Adrenal gland (tissue), 12 donors: ENCODE data around the gene STRN3. TPM values are rescaled to one million over a fixed set of nuclear protein-coding genes. Genes with fewer than 3 reads are reported as not detected.

Experiments used
- DNase-seq, 7 donors: peaks; one replicate each; pipeline ENCODE4 v3.0.0-alpha.2; 2019 to 2020
- H3K27ac ChIP-seq, 5 donors: fragments of 200-600 bp; sonication (generic) in 4 of 5; 1 replicate in 3 of 5; 2 replicates in 2 of 5; pipeline versions ENCODE4 v1.5.1 to v1.8.0; 2016 to 2020; ENCODE audit warnings: mild to moderate bottlenecking in 1 of 5
- H3K27me3 ChIP-seq: fragments of 200-600 bp; 2 replicates; pipeline ENCODE4 v1.8.0; 2021
- H3K36me3 ChIP-seq, 2 donors: fragments of 200-600 bp; replicated peaks in 1 of 2; 1 replicate in 1 of 2; 2 replicates in 1 of 2; pipeline versions ENCODE4 v1.5.1 to v1.8.0; 2018 to 2022
- H3K4me1 ChIP-seq, 2 donors: fragments of 200-600 bp; replicated peaks in 1 of 2; 1 replicate in 1 of 2; 2 replicates in 1 of 2; pipeline versions ENCODE4 v1.5.1 to v1.8.0; 2018 to 2021
- H3K4me3 ChIP-seq, 4 donors: fragments of 200-600 bp; sonication (generic) in 3 of 4; one replicate each; pipeline ENCODE4 v1.5.1; 2016 to 2018
- H3K9me3 ChIP-seq, 3 donors: fragments of 200-600 bp; sonication (generic) in 1 of 3; replicated peaks in 1 of 3; 1 replicate in 2 of 3; 2 replicates in 1 of 3; pipeline versions ENCODE4 v1.5.1 to v1.8.0; 2016 to 2021
- POLR2A ChIP-seq, 2 donors: fragments of 450-650 bp; IDR thresholded peaks; one replicate each; pipeline ENCODE4 v1.6.1; 2017; ENCODE audit warnings: antibody characterized with exemption in 2 of 2, mild to moderate bottlenecking in 2 of 2, moderate library complexity in 1 of 2
- WGBS, 4 donors: extraction: QIAGEN DNeasy Blood & Tissue Kit in 2 of 4; methylation state at CpG; one replicate each; pipeline versions ENCODE4 v1.1.5 to v1.1.7; 2013 to 2017; 5-methylcytosine and 5-hydroxymethylcytosine counted together
- intact Hi-C, 2 donors: fragments of 100-400 bp; cut with DNase I; formaldehyde crosslinking; loops; one replicate each; pipeline versions ENCODE4 v1.14.1 to v1.15.0; 2022 to 2023
- polyA plus RNA-seq, 3 donors: library from polyadenylated mRNA; stranded (reverse); fragments of 200-250 nt in 2 of 3; fragments of 350-450 nt in 1 of 3; fragmentation: Illumina TruSeq in 1 of 3; extraction: RNeasy Lipid Tissue Mini Kit (QIAGEN cat#74804) in 1 of 3; gene quantifications; one replicate each; pipeline ENCODE4 v1.2.3, GENCODE V29; 2013 to 2014
- total RNA-seq, 9 donors: library from RNA; depleted of rRNA in 4 of 9; stranded (reverse); fragments of >200 nt in 4 of 9; fragments of 120-200 nt in 1 of 9; fragmentation: NEBNext Ultra II Directional in 1 of 9; extraction: Animal tissue kit (Norgen Biotek cat#: 25700) in 1 of 9; gene quantifications; one replicate each; pipeline versions ENCODE4 v1.1.0 to v1.2.4, GENCODE V29; 2013 to 2023
- TF ChIP-seq, protein P1 (sequence below), 6 experiments: fragments of 450-650 bp in 4 of 6; fragments of 200-600 bp in 2 of 6; sonication (generic) in 1 of 6; IDR thresholded peaks; 1 replicate in 5 of 6; 2 replicates in 1 of 6; pipeline versions ENCODE4 v1.5.1 to v1.8.0; 2016 to 2021; ENCODE audit warnings: antibody characterized with exemption in 6 of 6, mild to moderate bottlenecking in 2 of 6, moderate library complexity in 1 of 6
- donor health status: healthy with polysubstance abuse.
- donor health status: Bipolar disorder and iron deficiency.
- donor health status: DM: yes; HTN: yes; CAD: no.
- donor health status: DM: no; HTN: no; CAD: no.
- donor health status: DM: no; HTN: no; CAD: no.
- donor health status: DM: yes; HTN: yes; CAD: no.

STRN3 gene
- total and polyA plus RNA-seq, 12 donors: 11.0 to 61.2 (median 36.2) TPM

DNA sequence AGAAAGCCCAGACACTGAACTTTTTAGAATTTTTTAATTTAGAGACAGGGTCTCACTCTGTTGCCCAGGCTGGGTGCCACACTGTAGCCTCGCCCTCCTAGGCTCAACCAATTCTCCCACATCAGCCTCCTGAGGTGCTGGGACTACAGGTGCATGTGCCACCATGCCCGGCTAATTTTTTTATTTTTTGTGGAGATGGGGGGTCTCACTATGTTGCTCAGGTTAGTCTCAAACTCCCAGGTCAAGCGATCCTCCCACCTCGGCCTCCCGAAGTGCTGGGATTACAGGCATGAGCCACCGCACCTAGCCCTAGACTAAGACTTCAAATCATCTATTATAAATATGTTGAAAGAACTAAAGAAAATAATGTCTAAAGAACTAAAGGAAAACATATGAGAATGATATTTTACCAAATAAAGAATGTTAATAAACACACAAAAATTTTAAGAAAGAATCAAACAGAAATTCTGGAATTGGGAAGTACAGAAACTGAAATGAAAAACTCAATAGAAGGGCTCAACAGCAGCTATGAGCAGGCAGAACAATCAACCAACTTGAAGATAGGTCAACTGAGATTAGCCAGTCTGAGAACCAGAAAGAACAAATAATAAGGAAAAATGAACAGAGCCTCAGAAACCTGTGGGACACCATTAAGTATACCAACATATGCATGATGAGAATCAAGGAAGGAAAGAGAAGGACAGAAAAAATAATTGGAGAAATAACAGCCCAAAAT lies 27.0 kb downstream of the STRN3 start:
- WGBS, 4 donors: 92 to 96% (median 96%) methylated on average over 6 of the region's 6 CpGs
- no peak for TF ChIP-seq POLR2A (IDR thresholded peaks at IDR 0.05)
- TF ChIP-seq, protein P1, sequence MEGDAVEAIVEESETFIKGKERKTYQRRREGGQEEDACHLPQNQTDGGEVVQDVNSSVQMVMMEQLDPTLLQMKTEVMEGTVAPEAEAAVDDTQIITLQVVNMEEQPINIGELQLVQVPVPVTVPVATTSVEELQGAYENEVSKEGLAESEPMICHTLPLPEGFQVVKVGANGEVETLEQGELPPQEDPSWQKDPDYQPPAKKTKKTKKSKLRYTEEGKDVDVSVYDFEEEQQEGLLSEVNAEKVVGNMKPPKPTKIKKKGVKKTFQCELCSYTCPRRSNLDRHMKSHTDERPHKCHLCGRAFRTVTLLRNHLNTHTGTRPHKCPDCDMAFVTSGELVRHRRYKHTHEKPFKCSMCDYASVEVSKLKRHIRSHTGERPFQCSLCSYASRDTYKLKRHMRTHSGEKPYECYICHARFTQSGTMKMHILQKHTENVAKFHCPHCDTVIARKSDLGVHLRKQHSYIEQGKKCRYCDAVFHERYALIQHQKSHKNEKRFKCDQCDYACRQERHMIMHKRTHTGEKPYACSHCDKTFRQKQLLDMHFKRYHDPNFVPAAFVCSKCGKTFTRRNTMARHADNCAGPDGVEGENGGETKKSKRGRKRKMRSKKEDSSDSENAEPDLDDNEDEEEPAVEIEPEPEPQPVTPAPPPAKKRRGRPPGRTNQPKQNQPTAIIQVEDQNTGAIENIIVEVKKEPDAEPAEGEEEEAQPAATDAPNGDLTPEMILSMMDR (IDR thresholded peaks at IDR 0.05): no peak
- no peaks in the 10 kb centered on the region for H3K36me3 ChIP-seq
- H3K27me3 ChIP-seq: no peaks in the 10 kb centered on the region
- intact Hi-C loops: no loop called here
- peaks cover 12 to 30% of the 10 kb centered on the region in 2 donors for H3K4me1 ChIP-seq
- DNase-seq: no peak
- H3K27ac ChIP-seq: no peak overlapping the region
- peaks cover 0 to 8% (median 0%) of the 10 kb centered on the region in 3 donors for H3K9me3 ChIP-seq
- H3K4me3 ChIP-seq: no peak overlapping the region

DNA sequence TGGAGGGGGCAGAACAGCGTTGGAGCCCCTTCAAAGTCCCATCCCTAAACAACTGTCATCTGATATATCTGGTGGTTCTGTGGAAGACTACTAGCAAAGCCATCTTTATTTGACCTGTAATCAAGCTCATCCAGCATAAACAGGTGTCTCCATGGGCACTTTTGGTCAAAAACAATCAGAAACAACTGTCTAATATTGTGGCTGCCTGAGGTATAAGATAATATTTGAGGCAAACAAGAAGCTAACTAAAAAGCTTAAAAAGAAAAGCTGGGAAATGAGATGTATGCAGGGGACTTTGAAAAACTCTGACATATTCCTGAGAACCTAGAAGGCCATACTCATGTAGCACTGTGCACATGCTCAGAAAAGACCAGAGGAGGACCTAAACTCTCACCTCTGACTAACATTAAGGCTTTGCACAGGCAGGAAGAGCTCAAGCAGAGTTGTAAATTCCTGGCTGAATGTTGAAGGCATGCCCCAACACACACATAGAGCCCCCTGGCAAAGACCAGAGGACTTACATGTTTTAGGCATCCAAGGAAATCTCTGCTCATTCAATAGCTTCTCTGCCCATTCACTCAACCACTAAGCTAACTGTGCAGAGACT lies 28.0 kb downstream of the STRN3 start:
- peaks cover 0 to 8% (median 0%) of the 10 kb centered on the region in 3 donors for H3K9me3 ChIP-seq
- intact Hi-C loops: no loop called here

GRCh38 chr14:30996892-30997659 lies 29.1 kb downstream of the STRN3 start:
- 84 to 93% (median 89%) methylated on average over 4 of the region's 4 CpGs for WGBS, 4 donors
- H3K4me1 ChIP-seq: peaks cover 12 to 32% of the 10 kb centered on the region in 2 donors
- H3K4me3 ChIP-seq: no peak overlapping the region
- H3K36me3 ChIP-seq: no peaks in the 10 kb centered on the region
- no peak overlapping the region for H3K27ac ChIP-seq
- TF ChIP-seq, protein P1 (IDR thresholded peaks at IDR 0.05): no peak
- TF ChIP-seq POLR2A (IDR thresholded peaks at IDR 0.05): no peak
- intact Hi-C loops: no loop called here
- no peaks in the 10 kb centered on the region for H3K27me3 ChIP-seq
- peaks cover 0 to 8% (median 0%) of the 10 kb centered on the region in 3 donors for H3K9me3 ChIP-seq
- DNase-seq: no peak

More for the DNA sequence above, 28.0 kb downstream of the STRN3 start:
- Histone ChIP-seq H3K4me1 (peaks cover 12 to 32% of the 10 kb centered on the region in 2 donors), H3K27ac (no peak overlapping the region), H3K4me3 (no peak overlapping the region), H3K27me3 (no peaks in the 10 kb centered on the region), H3K36me3 (no peaks in the 10 kb centered on the region)
- DNase-seq: no peak
- WGBS, 4 donors: 88 to 100% (median 99%) methylated on average over 1 of the region's 1 CpG
- TF ChIP-seq, protein P1 (IDR thresholded peaks at IDR 0.05): no peak
- no peak for TF ChIP-seq POLR2A (IDR thresholded peaks at IDR 0.05)

DNA sequence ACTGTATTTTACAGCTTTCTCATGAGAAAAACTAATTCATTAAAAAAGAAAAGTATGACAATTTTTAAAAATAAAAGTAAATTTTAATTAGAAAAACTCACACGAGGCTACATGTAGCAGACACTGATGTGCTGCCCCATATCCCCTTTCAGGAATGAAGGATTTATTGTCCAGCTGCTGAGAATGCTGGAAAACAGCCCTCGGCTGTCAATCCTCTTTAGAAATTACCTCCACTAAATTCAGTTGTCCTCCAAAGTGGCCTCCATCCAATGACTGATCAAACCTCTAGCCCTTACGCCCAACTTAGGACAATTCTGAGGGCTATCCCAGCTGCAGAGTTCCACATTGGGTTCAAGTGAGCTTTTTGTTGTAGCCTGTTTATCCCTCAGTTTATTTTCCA lies 30.5 kb downstream of the STRN3 start:
- 71 to 77% (median 74%) methylated on average over 3 of the region's 3 CpGs for WGBS, 4 donors
- Histone ChIP-seq H3K4me1 (peaks cover 12 to 37% of the 10 kb centered on the region in 2 donors), H3K9me3 (peaks cover 0 to 8% (median 0%) of the 10 kb centered on the region in 3 donors), H3K27me3 (no peaks in the 10 kb centered on the region), H3K27ac (peak overlapping the region in 3 of 5 donors; percentile 24 to 76 (median 38)), H3K36me3 (no peaks in the 10 kb centered on the region), H3K4me3 (no peak overlapping the region)
- TF ChIP-seq, protein P1 (IDR thresholded peaks at IDR 0.05): no peak
- TF ChIP-seq POLR2A (IDR thresholded peaks at IDR 0.05): no peak
- no peak for DNase-seq
- intact Hi-C loops: no loop called here
